Cerebellar cortex (tissue), 1 donor: ENCODE measurements around the gene KRTAP29-1.
"Not testable (repeated sequence)": the region's sequence is repeated elsewhere in the genome, so short reads cannot be mapped to it uniquely, and the experiment has no call there.

Source experiments
- DNase-seq: peaks from one replicate; pipeline ENCODE4 v3.0.0-alpha.2; 2015; ENCODE audit warnings: low spot score

Gene KRTAP29-1, protein sequence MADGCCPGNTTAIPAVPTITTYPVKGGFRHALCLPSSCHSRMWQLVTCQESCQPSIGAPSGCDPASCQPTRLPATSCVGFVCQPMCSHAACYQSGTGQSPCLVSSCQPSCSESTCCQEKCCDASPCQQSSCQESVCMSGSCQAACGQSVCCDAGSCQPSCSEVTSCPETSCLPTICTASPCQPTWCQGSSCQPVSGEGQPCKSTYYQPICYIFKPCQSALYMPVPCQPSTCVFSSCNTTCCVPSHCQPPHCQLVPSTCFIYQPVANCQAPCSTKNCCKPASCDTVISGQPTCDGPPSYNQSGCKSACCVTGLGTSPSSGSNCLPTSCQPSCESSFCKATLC

DNA sequence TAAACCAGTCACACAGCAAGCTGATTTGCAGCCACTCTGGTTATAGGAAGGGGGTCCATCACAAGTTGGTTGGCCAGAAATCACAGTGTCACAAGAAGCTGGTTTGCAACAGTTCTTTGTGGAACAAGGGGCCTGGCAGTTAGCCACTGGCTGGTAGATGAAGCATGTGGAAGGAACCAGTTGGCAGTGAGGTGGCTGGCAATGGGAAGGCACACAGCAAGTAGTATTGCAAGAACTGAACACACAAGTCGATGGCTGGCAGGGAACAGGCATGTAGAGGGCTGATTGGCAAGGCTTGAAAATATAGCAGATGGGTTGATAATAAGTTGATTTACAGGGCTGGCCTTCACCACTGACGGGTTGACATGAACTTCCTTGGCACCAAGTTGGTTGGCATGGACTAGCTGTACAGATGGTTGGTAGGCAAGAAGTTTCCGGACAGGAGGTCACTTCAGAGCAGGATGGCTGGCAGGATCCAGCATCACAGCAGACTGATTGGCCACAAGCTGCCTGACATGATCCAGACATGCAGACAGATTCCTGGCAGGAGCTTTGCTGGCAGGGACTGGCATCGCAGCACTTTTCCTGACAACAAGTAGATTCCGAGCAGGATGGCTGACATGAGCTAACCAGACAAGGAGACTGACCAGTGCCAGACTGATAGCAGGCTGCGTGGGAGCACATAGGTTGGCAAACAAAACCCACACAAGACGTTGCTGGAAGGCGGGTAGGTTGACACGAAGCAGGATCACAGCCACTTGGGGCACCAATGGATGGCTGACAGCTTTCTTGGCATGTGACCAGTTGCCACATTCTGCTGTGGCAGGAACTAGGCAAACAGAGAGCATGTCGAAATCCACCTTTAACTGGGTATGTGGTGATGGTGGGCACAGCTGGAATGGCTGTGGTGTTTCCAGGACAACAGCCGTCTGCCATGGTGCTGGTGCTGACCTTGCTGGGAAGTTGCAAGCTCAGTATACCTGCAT lies at the start of gene KRTAP29-1:
Gene KRTAP29-1 (minus strand): TSS at position 936 of the 986 bp plus-strand sequence. CDS start 0 bp downstream, at position 936.
- DNase-seq, result peak; percentile 98

DNA sequence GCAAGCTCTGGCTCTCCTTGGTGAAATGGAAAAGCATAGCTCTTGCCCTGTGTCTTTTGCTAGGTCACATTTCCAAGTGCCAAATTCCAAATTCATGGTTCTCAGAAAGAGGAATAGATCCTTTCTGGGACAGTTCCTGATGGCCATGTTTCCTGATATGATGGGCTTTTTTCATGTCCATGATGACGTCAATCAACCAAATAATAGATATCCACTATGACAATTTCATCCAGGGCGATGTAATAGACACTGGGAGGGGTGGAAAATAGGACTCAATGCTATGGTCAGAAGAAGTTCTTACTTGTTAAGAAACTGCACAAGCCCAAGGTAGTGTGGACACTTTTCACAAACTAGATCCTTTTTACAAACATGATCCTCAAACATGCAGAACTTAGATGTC lies 48.5 kb upstream of the KRTAP29-1 start:
- DNase-seq, result no peak

DNA sequence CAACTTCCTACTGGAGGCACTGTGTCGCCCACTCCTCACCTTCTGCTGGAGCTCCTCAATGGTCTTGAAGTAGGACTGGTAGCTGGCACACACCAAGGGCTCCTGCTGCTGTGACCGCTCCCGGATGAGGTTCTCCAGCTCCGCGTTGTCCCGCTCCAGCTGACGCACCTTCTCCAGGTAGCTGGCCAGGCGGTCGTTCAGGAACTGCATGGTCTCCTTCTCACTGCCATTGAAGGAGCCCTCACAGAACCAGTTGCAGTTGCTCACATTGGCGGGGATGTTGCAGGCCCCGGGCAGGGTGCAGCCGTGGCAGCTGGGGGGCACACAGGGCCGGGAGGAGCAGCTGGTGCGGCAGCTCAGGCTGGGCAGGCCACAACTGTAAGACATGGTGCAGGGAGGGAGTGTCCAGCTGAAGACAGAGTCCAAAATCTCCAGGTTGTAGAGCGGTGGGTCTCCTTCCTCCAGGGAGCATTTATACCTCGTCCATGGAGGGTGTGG lies 47.8 kb upstream of the KRTAP29-1 start, which contains the start of gene KRT33A:
Gene KRT33A (minus strand): TSS at position 448 of the 498 bp plus-strand sequence. CDS start 61 bp downstream, at position 387.
- DNase-seq, result not testable (repeated sequence)

DNA sequence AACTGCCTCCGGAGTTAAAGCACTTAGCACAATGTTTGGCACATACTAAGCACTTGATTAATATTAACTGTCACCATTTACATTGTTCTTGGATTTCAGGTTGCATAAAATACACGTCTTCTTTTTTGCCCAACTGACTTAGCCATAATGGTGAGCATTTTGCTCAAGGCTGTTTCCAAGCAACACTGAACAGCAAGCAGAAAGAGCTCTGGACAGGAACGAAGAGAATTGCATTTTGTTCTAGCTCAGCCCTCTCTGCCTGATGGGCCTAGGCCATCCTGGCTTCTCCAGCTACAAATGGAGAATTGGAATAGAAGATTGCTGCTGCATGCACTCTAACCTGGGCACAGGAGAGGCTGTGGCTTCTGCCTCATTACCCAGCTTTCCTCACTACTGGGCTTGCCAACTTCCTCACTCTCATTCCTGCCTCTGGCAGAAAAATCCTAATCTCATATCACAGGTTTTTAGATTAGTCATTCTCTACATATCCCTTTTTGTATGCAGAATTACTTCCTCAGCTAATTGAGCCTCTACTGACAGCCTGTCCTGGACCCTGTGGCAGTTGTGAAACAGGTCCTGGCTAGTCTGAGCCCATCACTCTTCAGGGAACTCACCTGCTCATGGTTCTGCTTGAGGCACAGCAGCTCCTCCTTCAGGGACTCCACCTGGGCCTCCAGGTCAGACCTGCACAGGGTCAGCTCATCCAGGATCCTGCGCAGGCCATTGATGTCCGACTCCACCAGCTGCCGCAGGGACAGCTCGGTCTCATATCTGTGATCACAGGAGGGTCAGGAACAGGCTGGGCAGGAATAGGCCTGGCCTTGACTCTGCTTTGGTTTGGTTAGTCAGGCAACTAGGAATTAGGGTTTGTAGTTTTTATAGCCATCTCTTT lies 45.5 kb upstream of the KRTAP29-1 start:
- no peak for DNase-seq

DNA sequence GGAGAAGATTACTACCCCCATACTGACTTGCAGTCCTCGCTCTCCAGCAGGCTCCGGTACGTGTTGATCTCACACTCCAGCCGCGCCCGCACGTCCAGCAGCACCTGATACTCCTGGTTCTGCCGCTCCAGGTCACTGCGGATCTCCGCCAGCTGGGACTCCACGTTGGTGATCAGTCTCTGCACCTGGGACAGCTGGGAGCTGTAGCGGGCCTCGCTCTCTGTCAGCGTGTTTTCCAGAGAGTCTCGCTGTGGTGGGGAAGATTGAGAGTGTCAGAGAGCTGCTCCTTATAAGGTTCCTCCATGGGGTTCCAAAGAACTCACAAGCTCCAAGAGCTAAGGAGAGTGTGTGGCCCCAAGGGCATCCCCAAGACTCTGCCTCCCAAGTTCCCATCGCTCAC lies 43.8 kb upstream of the KRTAP29-1 start:
- DNase-seq, result not testable (repeated sequence)

DNA sequence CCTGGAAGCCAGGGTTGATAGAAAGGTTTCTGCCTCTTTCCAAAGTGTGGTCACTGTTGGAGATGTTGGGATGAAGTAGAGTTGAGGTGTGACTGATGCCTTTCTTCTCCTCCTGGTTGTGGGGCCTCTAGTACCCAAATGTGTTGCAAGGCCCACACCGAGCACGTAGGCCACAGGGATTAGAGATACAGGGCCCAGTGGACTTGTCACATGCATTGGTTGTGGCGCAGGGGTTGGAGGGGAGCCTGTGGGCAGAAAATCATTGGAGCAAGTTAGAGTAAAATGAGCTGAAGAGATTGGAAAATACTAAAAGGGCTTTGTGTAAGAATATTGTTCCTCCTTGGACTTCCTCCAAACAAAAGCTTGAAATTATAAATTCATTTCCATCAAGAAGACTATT lies 43.3 kb upstream of the KRTAP29-1 start:
- DNase-seq, result no peak

DNA sequence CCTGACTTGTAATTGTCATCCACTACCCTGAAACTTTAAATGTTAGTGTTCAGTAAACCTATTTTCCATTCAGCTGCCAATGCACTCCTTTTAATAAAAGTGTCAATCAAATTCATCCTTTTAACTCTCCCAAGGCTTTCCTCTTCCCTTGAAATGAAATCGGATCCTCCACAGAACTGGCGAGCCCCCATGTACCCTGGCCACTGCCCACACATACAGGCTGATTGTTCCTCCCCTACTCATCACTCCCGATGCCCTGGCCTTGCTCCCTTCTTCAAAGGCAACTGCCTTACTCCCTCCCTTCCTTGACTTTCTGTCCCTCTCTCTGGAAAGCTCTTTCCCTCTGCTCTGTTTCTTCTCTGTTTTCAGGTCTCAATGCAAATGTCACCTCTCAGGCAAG lies 40.4 kb upstream of the KRTAP29-1 start:
- DNase-seq, result no peak

DNA sequence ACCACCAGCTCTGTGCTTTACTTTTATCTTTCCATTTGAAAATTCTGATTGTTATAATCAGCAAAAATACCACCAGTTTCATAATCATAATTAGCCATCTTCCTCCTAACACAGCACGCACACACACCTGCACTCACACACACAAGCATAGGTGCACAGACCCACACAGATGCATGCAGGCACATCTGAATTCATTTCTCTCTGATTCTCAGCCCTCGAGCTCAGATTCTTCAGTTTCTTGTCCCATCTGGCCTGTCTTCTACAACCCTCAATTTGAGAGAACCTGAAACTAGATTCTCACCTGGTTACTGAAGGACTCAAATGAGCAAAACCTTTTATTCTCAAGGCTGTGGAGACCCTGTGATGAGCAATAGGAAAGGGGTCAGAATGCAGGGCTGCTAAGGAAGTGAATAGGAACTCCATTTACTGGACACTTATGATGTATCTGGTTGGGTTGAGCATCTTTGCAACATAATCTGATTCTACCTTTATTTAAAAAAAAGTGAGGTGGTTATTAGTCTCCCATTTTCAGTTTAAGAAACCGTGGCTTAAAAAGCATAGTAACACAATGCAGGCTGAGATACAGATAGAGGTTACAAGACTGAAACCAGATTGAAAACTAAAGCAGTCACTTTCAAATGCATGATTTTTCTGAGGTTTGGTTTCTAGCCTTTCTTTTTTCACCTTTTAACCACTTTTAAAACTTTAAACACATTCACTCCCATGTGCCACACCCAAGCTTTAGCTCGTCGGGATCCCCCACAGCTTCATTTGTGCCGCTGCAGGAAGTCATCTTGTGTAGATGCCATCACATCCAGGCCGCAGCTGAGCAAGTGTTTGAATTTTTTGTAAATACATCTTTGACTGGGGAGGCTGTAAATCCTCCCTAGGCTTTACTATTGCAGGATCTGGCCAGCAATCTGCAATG lies 38.5 kb upstream of the KRTAP29-1 start:
- no peak for DNase-seq

DNA sequence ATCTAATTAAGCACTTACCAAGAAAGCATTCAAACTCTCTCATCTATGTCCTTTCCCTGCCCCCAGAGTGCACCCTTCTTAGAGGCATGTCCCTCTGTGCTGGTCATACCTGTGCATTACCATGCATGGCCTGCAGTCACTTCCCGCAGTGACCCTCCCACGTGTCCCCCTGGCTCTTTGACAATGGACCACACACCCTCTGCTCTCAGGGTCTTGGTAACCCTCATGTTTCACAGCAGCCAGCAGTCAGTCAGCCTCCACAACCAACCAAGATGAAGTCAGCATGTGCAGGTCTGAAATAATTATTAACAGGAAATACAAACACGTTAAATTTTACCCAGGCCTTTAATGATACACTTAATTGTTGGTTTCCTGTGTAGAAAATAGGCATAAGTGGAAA lies 37.8 kb upstream of the KRTAP29-1 start:
- DNase-seq, result no peak

DNA sequence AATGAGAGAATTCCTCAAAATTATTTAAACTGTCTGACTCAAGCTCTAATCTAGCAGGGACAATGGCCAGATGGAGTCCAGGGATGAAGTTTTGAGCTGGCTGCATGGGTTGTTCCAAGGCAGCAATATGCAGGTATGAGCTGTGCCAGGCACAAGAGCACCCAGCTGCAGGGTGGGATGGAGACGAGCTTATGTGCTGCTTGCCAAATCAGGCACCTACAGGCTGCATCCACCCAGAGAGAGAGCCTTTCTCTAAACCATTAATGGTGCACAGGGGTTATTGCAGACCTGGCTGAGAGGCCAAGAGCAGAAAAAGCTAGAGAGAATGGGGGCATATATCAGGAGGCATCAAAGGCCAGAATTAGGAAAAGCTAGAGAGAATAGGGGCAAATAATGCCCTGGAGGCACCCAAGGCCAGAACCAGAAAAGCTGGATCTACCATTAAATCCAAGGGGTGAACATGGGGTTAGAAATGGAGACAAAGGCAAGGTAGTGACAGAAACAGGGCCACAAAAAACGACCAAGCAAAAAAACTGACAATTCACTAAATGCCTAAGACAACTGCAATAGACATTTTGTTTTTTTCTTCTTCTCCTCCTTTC lies 37.0 kb upstream of the KRTAP29-1 start:
- no peak for DNase-seq

DNA sequence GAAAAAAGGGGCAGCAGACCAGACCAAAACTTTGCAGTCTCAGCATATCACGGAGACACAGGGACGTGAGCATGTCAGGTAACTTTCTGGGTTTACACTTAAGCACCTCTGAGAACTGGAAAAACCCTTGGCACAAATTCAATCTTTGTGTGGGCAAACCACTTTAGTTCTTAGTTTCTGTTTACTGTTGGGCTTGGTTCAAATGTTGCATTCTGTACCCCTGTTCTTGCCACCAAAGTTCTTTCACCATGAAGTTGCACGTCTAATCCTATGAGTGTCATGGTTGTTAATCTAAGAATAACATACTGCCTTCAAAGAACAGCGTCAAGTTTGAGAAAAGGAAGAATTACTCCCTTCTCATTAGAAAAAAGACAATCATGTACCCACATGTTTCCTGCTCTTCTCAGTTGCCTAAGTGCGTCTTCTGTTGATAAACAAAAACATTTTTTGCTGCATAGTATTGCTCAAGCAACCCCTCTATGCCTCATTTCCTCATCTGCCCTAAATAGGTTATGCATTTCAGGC lies 36.4 kb upstream of the KRTAP29-1 start:
- DNase-seq, result no peak

DNA sequence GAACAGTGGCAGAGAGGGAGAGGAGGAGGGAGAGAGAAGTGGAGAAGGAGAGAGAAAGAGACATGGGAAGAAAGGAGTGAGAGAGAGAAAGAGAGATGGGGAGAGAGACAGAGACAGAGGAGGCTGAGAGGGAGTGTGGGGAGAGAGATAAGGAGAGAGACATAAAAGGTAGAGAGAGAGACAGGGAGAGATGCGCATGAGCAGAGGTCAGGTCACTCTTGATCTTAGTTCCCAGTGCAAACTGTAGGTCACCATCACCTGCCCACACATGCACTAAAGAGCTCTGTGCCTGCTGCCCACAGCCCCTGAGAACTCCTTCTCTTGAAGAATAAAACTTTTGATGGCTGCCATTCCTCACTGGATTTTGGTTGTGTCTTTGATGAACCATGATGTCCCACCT lies 33.1 kb upstream of the KRTAP29-1 start:
- DNase-seq, result no peak

DNA sequence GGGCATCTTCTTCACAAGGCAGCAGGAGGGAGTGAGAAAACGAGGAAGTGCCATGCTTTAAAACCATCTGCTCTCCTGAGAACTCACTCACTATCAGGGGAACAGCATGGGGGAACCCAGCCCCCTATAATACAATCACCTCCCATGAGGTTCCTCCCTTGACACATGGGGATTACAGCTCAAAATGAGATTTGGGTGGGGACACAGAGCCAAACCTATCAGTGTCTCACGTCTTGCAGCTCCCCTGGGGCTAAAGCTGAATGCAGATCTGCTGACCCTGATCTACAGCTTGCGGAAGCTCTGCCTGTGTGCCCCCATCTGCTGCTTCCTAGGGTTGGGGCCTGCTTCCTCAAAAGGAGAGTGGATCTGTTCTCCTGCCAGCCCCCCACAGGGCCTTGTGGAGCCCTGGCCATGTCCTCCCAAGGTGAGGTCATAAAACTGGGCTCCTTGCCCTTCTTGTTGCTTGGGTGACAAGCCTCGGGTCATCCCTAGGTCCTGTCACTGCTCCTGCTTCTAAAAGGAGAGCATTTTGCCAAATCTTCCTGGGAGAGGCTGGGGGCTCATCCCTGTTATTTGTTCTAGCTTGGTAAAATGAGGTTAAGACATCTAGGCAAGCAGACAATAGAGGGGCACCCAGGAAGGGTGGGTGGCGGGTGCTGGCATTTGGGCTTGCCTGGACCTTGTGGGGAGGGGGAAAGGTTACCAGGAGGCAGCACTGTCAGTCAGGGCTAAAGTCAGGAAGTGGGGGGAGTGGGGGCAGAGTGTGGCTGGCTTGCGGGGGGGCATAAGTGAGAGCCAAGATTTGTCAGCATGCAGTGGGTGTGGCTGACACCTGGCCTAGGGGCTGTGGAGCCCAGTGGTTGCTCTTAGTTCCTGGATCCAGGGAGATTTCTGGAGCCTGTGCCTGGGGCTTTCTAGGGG lies 32.0 kb upstream of the KRTAP29-1 start:
- DNase-seq, result no peak

DNA sequence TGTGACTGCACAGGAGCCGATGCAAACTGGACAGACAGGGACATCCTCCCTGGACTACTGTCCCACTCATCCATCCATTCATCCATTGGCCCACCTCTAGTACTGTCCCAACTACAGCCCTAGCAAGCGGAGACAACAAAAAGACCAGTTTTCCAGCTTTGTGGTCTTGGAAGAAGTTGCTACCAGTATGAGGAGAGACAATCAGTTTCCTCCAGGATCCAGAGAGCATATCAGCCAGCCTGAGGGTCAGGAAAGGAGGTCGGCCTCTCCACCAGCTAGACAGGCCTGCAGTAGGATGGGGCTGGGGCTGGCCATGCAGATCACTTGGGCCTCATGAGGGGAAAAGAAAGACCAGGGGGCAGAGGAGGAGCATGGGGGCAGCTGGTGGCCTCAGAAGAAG lies 31.2 kb upstream of the KRTAP29-1 start:
- no peak for DNase-seq

DNA sequence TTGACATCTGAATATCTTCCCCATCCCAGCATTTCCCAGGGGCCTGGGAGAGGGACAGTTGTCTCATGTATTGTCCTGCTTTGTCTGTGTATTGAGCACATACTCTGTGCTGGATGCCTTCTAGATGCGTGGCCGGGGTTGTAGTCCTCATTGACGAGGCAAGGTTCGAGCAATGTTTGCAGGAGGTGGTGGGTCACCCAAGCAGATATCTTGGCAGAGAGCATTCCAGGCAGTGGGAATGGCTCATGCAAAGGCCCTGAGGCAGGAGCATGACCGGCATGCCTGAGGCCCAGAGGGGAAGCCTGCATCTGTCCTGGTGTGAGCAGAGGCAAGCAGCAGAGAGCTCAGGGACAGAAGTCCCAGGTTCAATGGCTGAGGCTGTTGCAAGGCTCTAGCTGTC lies 30.4 kb upstream of the KRTAP29-1 start:
- DNase-seq, result no peak

DNA sequence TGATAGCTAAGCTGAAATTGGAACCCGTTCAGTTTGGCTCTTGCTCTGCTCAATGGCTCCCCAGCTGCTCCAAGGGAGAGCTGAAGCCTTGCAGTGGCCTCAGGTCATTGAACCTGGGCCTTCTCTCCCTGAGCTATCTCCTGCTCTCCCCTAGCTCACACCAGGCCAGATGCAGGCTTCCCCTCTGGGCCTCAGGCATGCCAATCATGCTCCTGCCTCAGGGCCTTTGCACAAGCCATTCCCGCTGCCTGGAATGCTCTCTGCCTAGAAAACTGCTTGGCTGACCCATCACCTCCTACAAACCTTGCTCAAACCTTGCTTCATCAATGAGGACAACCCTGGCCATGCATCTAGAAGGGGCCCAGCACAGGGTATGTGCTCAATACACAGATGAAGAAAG lies 29.6 kb upstream of the KRTAP29-1 start:
- DNase-seq, result no peak

DNA sequence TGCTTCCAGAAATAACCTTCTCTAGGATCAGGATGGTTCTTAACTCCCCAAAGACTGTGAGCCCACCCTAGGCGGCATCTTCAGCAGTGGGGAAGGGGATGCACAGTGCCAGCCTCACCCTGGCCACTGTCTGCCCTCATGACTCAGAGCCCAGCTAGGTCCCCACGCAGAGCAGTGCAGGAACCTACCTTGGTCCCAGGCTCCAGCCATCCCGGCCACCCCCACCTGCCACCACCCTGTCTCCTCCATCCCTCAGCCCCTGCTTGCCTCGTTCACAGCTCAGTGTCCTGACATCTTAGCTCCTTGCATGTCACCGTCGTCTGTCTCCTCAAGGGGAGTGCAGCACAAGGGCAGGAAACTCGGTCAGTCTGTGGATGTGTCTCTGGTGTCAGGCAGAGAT lies 29.0 kb upstream of the KRTAP29-1 start:
- DNase-seq, result no peak

DNA sequence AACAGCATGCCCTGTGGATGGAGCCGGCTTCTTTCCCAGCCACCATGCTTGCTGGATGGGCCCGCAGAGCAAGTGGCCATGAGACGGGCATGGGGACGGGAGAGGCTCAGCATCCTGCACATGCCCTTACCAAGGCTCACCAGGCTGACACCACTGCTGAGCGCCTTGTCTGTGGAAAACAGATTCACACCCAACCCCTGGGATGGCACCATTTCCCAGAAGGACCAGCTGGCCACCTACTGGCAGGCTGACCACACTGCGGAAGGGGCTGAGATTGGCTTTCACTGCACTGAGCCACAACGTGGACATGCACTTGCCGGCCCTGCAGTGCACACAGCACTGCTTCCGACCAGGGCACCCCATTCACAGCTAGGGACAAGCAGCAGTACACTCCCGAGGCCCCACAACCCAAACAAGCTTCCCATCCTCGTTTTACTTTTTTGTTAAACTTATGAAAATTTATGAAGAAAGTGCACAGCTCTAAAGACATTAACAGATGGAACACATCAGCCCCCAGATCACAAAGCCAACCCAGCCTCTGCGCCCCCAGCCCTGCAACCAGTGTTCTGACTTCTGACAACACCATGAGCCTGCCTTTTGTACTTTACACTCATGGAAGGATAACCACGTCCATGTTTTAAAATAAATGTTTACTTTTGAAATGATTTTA lies 26.8 kb upstream of the KRTAP29-1 start:
- DNase-seq, result peak; percentile 22
